Naive thymus-derived CD4-positive, alpha-beta T cell (primary cell): ENCODE results near the gene RTP5. TPM values are rescaled to one million over a fixed set of nuclear protein-coding genes. Genes with fewer than 3 reads are reported as not detected.
"Not testable (repeated sequence)": the region's sequence is repeated elsewhere in the genome, so short reads cannot be mapped to it uniquely, and the experiment has no call there.

Source experiments
- ATAC-seq: fragments of 150-1000 bp; cut with Tn5 transposase; 2 replicates; pipeline ENCODE4 v1.10.0; 2021; ENCODE audit warnings: mild to moderate bottlenecking, moderate library complexity
- CTCF ChIA-PET: fragments of 350-600 bp; sonication (Branson Sonifier 250); formaldehyde crosslinking; loops from one replicate; lab custom pipeline; 2021; ENCODE audit warnings: antibody characterized with exemption; lab: Charles Lee
- POLR2A ChIA-PET: fragments of 350-600 bp; sonication (Branson Sonifier 250); formaldehyde crosslinking; loops from one replicate; lab custom pipeline; 2021; ENCODE audit warnings: antibody characterized with exemption, inconsistent platforms; lab: Charles Lee
- DNase-seq, 9 donors: peaks; one replicate each; pipeline versions ENCODE4 v3.0.0 to v3.0.0-alpha.2; 2020 to 2022; ENCODE audit warnings: mixed read lengths in 1 of 9
- H3K27ac ChIP-seq: one replicate; pipeline ENCODE4 v1.7.0; 2013; ENCODE audit warnings: mild to moderate bottlenecking, low read depth, low read length, moderate library complexity
- H3K27me3 ChIP-seq, 2 donors: one replicate each; pipeline ENCODE4 v1.7.0; 2013; ENCODE audit warnings: low read length in 2 of 2, mild to moderate bottlenecking in 2 of 2, moderate library complexity in 2 of 2; ENCODE audit not compliant: control insufficient read depth in 2 of 2, insufficient read depth in 2 of 2
- H3K36me3 ChIP-seq, 3 experiments: 1 replicate in 2 of 3; 2 replicates in 1 of 3; pipeline ENCODE4 v1.7.0; 2013; ENCODE audit warnings: low read length in 3 of 3, mild to moderate bottlenecking in 3 of 3, moderate library complexity in 1 of 3; ENCODE audit not compliant: insufficient read depth in 3 of 3, control insufficient read depth in 2 of 3
- H3K4me1 ChIP-seq, 2 donors: one replicate each; pipeline ENCODE4 v1.7.0; 2013; ENCODE audit warnings: low read length in 2 of 2, mild to moderate bottlenecking in 2 of 2, moderate library complexity in 1 of 2; ENCODE audit not compliant: control insufficient read depth in 2 of 2, insufficient read depth in 2 of 2
- H3K4me3 ChIP-seq: 2 replicates; pipeline ENCODE4 v1.7.0; 2013; ENCODE audit warnings: mild to moderate bottlenecking, low read length
- H3K9me3 ChIP-seq, 3 experiments: 1 replicate in 2 of 3; 2 replicates in 1 of 3; pipeline ENCODE4 v1.7.0; 2013; ENCODE audit warnings: low read length in 3 of 3; ENCODE audit not compliant: control insufficient read depth in 2 of 3
- H3K27ac Mint-ChIP-seq, 9 donors: one replicate each; pipeline ENCODE4 v1.8.0; 2020 to 2022; ENCODE audit warnings: mixed read lengths in 9 of 9, mild to moderate bottlenecking in 8 of 9, moderate library complexity in 5 of 9, inconsistent platforms in 2 of 9
- H3K27me3 Mint-ChIP-seq, 5 donors: one replicate each; pipeline ENCODE4 v1.8.0; 2021 to 2022; ENCODE audit warnings: mixed read lengths in 5 of 5, mild to moderate bottlenecking in 1 of 5
- H3K36me3 Mint-ChIP-seq, 5 donors: one replicate each; pipeline ENCODE4 v1.8.0; 2020 to 2022; ENCODE audit warnings: mixed read lengths in 5 of 5, mild to moderate bottlenecking in 3 of 5, inconsistent platforms in 1 of 5
- H3K4me1 Mint-ChIP-seq, 7 donors: one replicate each; pipeline ENCODE4 v1.8.0; 2020 to 2022; ENCODE audit warnings: mixed read lengths in 7 of 7, mild to moderate bottlenecking in 3 of 7, inconsistent platforms in 1 of 7
- H3K4me3 Mint-ChIP-seq, 10 donors: one replicate each; pipeline ENCODE4 v1.8.0; 2020 to 2022; ENCODE audit warnings: mild to moderate bottlenecking in 10 of 10, mixed read lengths in 10 of 10, moderate library complexity in 6 of 10, inconsistent platforms in 2 of 10
- H3K9me3 Mint-ChIP-seq, 11 donors: one replicate each; pipeline ENCODE4 v1.8.0; 2020 to 2022; ENCODE audit warnings: mixed read lengths in 11 of 11, mild to moderate bottlenecking in 4 of 11, inconsistent platforms in 1 of 11, moderate library complexity in 1 of 11
- intact Hi-C, 2 donors: fragments of 100-400 bp; cut with micrococcal nuclease; formaldehyde crosslinking; loops; one replicate each; pipeline ENCODE4 v1.15.1; 2023
- polyA plus RNA-seq, 2 donors: library from polyadenylated mRNA; unstranded; fragments of 300-500 nt; fragmentation: Illumina TruSeq; gene quantifications; one replicate each; pipeline ENCODE4 v1.2.3, GENCODE V29; 2021
- total RNA-seq, 6 experiments: library from RNA in 5 of 6; stranded (reverse) in 5 of 6; gene quantifications; 1 replicate in 5 of 6; 2 replicates in 1 of 6; pipeline ENCODE4 v1.2.3 and lab custom pipeline; 2021 to 2026

RTP5 gene
- total and polyA plus RNA-seq, 7 experiments from 2014 or later, result 0.54 TPM; not detected in 6

GRCh38 chr2:241904011-241904718 lies 34.6 kb downstream of the RTP5 start:
- CTCF ChIA-PET, result no interaction called here
- H3K27ac ChIP-seq, result no peak overlapping the region
- Mint-ChIP-seq H3K27ac (no peak overlapping the region), H3K36me3 (peaks cover 0 to 31% (median 5%) of the 10 kb centered on the region in 5 donors), H3K9me3 (no peaks in the 10 kb centered on the region), H3K4me1 (peaks cover 0 to 8% (median 0%) of the 10 kb centered on the region in 7 donors), H3K27me3 (no peaks in the 10 kb centered on the region), H3K4me3 (no peak overlapping the region)
- POLR2A ChIA-PET, result interaction anchor here (1.5 kb wide), 1 partner anchor 23 kb away, joined by 3 read pairs; no protein-coding TSS in a partner anchor
- no peaks in the 10 kb centered on the region for H3K4me1 ChIP-seq
- intact Hi-C loops, result no loop called here
- H3K27me3 ChIP-seq, result no peaks in the 10 kb centered on the region
- H3K4me3 ChIP-seq, result no peak overlapping the region
- peaks cover 0 to 11% (median 0%) of the 10 kb centered on the region in 3 experiments for H3K36me3 ChIP-seq
- no peak for DNase-seq
- ATAC-seq, result no peak
- no peaks in the 10 kb centered on the region for H3K9me3 ChIP-seq

GRCh38 chr2:241904791-241905710 lies 35.5 kb downstream of the RTP5 start:
- Mint-ChIP-seq H3K36me3 (peaks cover 0 to 30% (median 4%) of the 10 kb centered on the region in 5 donors), H3K27ac (no peak overlapping the region), H3K9me3 (no peaks in the 10 kb centered on the region), H3K4me1 (peaks cover 0 to 8% (median 0%) of the 10 kb centered on the region in 7 donors), H3K4me3 (no peak overlapping the region), H3K27me3 (no peaks in the 10 kb centered on the region)
- CTCF ChIA-PET, result no interaction called here
- intact Hi-C loops, result no loop called here
- H3K27ac ChIP-seq, result no peak overlapping the region
- H3K27me3 ChIP-seq, result no peaks in the 10 kb centered on the region
- DNase-seq (no peak), ATAC-seq (no peak)
- no peaks in the 10 kb centered on the region for H3K4me1 ChIP-seq
- H3K36me3 ChIP-seq, result peaks cover 0 to 7% (median 0%) of the 10 kb centered on the region in 3 experiments
- H3K4me3 ChIP-seq, result no peak overlapping the region
- POLR2A ChIA-PET, result interaction anchor here (1.5 kb wide), 1 partner anchor 24 kb away, joined by 3 read pairs; no protein-coding TSS in a partner anchor
- H3K9me3 ChIP-seq, result no peaks in the 10 kb centered on the region

- intact Hi-C loops, result no loop called here
- Histone ChIP-seq H3K9me3 (no peaks in the 10 kb centered on the region), H3K36me3 (peaks cover 0 to 13% (median 0%) of the 10 kb centered on the region in 3 experiments), H3K27me3 (no peaks in the 10 kb centered on the region), H3K4me1 (no peaks in the 10 kb centered on the region), H3K4me3 (no peak overlapping the region), H3K27ac (no peak overlapping the region)
- POLR2A ChIA-PET, result no interaction called here
- peaks cover 0 to 32% (median 11%) of the 10 kb centered on the region in 5 donors for H3K36me3 Mint-ChIP-seq
- DNase-seq (no peak), ATAC-seq (no peak)
- H3K27ac Mint-ChIP-seq, result no peak overlapping the region
- CTCF ChIA-PET, result no interaction called here
- no peak overlapping the region for H3K4me3 Mint-ChIP-seq
- H3K4me1 Mint-ChIP-seq, result peaks cover 0 to 8% (median 0%) of the 10 kb centered on the region in 7 donors
- peaks cover 0 to 2% (median 0%) of the 10 kb centered on the region in 11 donors for H3K9me3 Mint-ChIP-seq
- H3K27me3 Mint-ChIP-seq, result no peaks in the 10 kb centered on the region
These were observed 36.3 kb downstream of the RTP5 start for GRCh38 chr2:241905716-241906377.

- POLR2A ChIA-PET, H3K9me3 Mint-ChIP-seq, H3K27me3 ChIP-seq, H3K4me3 ChIP-seq, H3K27ac ChIP-seq, H3K4me1 Mint-ChIP-seq, H3K27ac Mint-ChIP-seq, H3K27me3 Mint-ChIP-seq, H3K9me3 ChIP-seq, intact Hi-C loops, CTCF ChIA-PET, DNase-seq, H3K4me1 ChIP-seq, H3K4me3 Mint-ChIP-seq, ATAC-seq: not testable (repeated sequence)
- H3K36me3 Mint-ChIP-seq, result peaks cover 0 to 33% (median 16%) of the 10 kb centered on the region in 5 donors
- H3K36me3 ChIP-seq, result peaks cover 0 to 18% (median 0%) of the 10 kb centered on the region in 3 experiments
These were observed 36.8 kb downstream of the RTP5 start for GRCh38 chr2:241906378-241906770.

GRCh38 chr2:241906826-241907570 lies 37.5 kb downstream of the RTP5 start:
- DNase-seq (no peak), ATAC-seq (no peak)
- peaks cover 0 to 12% (median 0%) of the 10 kb centered on the region in 3 experiments for H3K36me3 ChIP-seq
- Mint-ChIP-seq H3K4me1 (peaks cover 0 to 2% (median 0%) of the 10 kb centered on the region in 7 donors), H3K27ac (peak overlapping the region in 1 of 9 donors; percentile 63), H3K36me3 (peaks cover 0 to 37% (median 20%) of the 10 kb centered on the region in 5 donors), H3K9me3 (peaks cover 0 to 7% (median 0%) of the 10 kb centered on the region in 11 donors), H3K27me3 (no peaks in the 10 kb centered on the region), H3K4me3 (no peak overlapping the region)
- H3K27ac ChIP-seq, result no peak overlapping the region
- H3K4me1 ChIP-seq, result no peaks in the 10 kb centered on the region
- H3K4me3 ChIP-seq, result no peak overlapping the region
- intact Hi-C loops, result no loop called here
- no peaks in the 10 kb centered on the region for H3K9me3 ChIP-seq
- POLR2A ChIA-PET, result no interaction called here
- no peaks in the 10 kb centered on the region for H3K27me3 ChIP-seq
- CTCF ChIA-PET, result no interaction called here

- not testable (repeated sequence) for DNase-seq
These were observed 38.3 kb downstream of the RTP5 start for GRCh38 chr2:241907831-241908230.

More at GRCh38 chr2:241907831-241908230, 38.3 kb downstream of the RTP5 start:
- H3K9me3 ChIP-seq, H3K27me3 Mint-ChIP-seq, H3K27me3 ChIP-seq, intact Hi-C loops, H3K4me3 ChIP-seq, H3K4me3 Mint-ChIP-seq, CTCF ChIA-PET, POLR2A ChIA-PET, H3K9me3 Mint-ChIP-seq, H3K27ac ChIP-seq, H3K27ac Mint-ChIP-seq, H3K4me1 ChIP-seq, H3K4me1 Mint-ChIP-seq, ATAC-seq: not testable (repeated sequence)
- H3K36me3 Mint-ChIP-seq, result peaks cover 0 to 46% (median 26%) of the 10 kb centered on the region in 5 donors
- peaks cover 0 to 12% (median 0%) of the 10 kb centered on the region in 3 experiments for H3K36me3 ChIP-seq
